HG03565 (cell line): ENCODE data around the gene KCNA10.

Experiments
- ATAC-seq: cut with Tn5 transposase; IDR thresholded peaks from one replicate; pipeline ENCODE4 v1.9.1; 2021; ENCODE audit warnings: mild to moderate bottlenecking, moderate library complexity; ENCODE audit not compliant: unreplicated experiment

The KCNA10 gene

DNA sequence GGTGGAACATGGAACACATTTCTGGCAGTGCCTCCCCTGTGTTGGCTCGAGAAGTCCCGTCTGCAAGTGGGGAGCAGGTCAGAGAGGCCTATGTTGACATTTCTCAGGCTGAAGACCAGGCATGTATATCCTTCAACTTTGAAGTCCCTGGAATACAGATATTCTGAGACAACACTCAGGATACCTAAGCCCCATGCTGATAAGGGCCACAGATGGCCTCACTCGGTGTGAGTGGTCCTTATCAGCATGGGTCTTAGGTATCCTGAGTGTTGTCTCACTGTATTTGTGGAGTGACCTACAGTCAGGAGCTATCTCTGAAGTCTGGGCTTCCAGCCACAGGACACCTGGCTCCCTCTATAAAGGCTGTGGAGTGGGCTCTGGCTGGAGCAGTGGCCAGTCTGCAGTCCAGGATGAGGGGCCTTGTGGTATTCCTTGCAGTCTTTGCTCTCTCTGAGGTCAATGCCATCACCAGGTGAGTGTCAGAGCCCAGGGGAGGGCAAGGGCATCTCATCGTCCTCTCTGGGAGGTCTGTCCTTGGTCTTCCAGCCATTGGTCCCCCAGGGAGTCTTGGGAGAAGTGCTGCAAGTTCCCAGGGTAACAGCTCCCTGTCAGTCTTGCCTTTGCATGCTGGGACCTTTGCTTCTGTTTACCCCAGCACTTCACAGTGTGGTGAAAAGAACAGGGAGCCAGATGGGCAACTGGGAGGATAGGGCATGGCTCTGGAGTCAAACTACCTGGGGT is 38.4 kb downstream of the KCNA10 start:
- no peak for ATAC-seq

DNA sequence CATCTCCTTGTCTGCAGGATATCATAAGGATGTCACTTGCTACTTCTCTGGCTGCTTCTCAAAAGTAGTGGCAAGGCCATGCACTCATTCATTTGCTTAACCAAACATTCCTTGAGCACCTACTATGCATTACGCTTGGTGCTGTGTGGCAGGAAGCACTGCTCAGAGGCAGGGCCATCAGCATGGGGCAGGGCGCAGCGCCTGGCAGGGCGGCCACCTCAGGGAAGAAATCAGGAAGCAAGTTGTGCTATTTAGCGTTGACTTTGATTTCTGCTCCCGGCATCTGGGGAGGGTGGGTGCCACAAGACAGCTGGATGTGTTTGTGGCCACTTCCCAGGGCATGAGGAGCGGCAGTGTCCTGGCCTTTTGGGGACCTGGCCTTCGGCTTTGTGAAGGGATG is 40.1 kb downstream of the KCNA10 start:
- no peak for ATAC-seq

DNA sequence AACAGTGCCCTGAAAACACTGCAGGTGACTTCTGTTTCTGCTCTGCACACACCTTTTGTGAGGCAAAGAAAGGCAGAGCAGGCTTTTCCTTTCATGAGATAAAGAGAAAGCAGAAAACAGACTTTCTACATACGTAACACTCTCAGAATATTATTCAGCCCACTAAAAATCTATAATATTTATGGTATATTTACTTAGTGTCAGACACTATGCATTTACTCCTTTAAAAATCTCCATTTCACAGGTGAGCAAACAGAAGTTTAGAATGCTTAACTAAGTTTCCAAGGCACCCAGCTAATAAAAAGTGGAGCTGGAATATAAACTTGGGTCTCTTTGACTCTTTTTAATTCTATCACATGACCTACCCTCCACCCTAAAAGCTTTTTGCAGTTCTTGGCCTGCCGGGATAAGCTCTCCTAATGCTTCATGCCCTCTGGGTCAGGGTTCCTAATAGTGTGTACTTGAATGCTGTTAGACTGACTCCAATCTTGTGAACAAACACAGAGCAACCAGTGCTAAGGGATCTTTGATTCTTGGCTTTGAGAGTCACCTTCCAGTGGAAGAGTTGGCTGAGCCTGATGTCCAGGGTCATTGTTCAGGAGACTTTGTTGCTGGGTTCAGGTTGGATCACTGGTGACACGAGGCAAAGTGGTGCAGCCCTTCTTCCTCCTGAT is 40.9 kb downstream of the KCNA10 start:
- no peak for ATAC-seq

DNA sequence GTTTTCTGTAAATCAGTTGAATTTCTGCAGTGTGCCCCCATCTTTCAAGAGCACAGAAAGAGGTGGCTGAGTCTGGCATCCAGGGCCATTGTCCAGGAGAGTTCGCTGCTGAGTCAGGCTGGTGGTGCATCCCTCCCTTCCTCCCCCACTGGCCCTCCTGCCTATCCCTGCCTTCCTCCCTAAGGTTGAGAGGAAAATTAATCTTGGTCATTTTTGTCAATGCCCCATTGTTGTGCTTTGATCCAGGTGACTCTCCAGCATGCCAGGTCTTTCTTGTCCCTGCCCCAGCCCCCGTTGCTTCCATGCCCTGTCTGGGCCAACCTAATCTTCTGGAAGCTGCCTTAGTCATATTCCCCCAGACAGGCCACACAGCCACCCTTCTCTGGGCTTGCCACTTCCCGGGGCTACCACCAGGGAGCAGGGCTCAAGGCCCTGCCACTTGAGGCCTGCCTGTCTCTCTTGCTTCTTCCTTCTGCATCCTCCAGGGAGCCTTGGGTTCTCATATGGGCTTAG is 41.5 kb downstream of the KCNA10 start:
- ATAC-seq, result no peak

DNA sequence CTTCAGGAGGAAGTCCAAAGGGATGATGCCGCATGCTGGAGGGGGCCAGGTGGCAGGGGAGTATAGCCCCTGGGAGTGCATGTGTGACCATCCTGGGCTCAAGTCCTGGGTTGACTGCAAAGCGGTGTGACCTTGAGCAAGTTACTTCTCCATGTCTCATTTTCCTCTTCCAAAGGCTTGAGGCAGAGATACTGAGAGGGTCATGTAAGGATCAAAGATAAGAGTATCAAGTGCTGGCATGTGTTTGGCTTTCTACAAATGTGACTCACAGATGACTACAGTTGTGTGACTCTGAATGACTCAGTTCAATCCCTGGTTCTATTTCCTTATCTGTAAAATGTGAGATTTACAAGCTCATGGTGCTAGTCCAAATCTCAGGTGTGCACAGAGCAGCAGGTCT is 41.9 kb downstream of the KCNA10 start:
- ATAC-seq, result no peak

DNA sequence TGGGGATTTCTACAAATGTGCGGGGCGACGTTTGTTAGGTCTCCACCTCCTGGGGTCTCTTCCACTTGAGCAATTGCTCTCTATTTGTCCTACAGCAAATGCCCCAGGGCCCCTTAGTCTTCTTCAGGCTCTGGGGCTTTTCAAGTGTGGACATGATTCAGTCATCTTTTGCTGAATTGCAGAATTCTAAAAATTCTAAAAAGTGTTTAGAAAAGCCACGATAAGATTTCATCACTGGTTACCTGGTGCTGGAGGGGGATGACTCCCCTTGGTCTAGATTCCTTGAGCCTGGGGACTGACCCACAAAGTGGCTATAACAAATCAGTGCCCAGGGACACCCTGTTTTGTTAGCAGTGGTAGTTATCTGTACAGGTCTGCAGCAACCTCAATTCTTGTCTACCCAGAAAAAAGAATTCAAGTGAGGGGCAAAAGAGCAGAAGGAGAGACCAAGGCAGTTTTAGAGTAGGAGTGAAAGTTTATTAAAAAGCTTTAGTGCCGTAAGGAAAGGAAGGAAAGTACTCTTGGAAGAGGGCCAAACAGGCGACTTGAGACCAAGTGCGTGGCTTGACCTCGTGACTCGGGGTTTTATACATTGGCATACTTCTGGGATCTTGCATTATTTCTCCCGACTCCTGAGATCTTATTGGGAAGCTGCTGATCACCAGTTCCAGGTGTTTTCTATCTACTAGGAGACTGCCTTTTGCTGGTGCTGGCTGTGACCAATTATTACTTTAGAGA is 42.8 kb downstream of the KCNA10 start:
- ATAC-seq, result no peak

DNA sequence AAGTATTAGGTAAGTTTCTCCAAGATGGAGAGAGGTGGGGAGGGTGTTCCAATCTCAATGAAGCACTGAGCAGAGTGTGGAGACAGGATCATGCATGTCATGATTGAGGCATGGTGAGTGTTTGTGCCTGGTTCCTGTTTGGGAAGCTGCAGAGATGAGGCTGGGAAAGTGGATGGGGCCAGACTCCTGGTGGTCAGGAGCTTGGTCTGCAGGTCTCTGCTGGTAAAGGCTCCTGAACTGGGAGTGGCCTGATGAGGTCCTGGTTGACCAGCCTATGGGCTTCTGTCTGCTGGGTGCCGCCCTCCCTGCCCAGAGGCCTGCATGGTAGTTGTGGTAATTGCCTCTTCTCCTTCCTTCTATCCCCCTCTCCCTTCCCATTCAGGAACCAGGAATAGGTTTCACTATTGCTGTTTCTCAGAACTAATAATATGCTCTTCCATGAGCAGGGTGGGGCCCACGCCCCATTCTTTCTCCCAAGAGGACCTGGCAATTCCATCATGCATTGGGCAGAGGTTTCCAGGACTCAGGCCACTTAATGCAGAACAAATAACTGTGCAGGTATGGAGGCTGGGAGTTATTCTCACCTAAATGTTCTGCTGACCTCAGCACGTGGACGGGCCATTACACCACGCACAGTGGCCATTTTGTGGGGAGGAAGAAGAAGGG is 43.5 kb downstream of the KCNA10 start:
- ATAC-seq, result no peak

DNA sequence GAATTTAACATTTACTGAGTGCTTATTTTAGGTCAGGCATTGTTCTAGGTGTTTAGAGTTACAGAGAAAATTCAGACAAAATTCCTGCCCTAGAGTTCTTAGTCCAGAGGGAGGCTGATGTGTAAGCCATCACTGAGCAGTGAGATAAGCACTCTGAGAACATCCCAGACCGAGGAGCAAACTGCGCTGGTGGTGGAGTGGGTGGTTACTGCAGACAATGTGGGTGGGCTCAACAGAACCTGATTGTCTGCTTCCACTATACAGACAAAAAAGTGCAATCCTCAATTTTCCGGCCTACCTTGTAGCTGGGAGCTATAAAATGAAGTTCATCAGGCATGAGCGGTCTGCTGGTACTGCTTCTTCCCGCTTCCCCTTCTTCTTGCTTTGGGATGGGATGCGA is 44.5 kb downstream of the KCNA10 start:
- ATAC-seq, result no peak

DNA sequence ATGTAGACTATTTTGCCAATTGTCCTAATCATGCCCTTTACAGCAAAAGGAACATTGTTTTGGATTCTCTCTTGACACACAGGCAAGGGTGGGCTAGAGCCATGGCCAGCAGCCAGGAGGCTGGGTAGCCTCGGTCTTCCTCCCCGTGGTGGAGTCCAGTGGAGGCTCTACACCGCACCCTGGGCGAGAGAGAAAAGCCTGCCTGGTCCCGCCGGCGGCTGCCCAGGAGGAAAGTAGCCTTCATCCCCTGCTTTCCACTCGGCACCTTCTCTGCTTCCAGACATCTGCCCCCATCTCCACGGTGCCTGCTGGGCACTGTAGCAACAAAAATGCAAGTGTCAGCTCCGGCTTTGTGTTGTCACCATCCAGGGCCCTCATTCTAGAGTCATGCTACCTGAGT is 46.4 kb downstream of the KCNA10 start:
- ATAC-seq, result no peak

DNA sequence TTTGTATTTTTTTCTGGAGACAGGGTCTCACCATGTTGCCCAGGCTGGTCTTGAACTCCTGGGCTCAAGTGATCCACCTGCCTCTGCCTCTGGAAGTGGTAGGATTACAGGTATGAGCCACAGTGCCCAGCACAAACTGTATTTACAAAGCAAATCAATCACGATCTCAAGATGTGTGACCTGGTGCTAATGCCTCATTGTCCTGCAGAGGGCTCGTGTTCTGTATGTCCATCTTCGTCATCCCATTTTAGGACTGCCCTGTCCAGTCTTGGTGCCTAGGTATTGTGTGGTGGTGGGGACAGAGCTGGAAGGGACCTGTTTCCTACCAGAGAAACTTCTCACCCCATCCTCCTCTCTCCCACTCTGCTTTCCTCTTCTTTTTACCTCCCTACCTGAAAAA is 47.8 kb downstream of the KCNA10 start:
- no peak for ATAC-seq
